K562 (cell line): Measurements from ENCODE around the gene ZNF324B. TPM values are rescaled to one million over a fixed set of nuclear protein-coding genes. Genes with fewer than 3 reads are reported as not detected.
A peak's percentile ranks its signal among the peaks of the same experiment; 100 is the strongest.

Experiments used
- ATAC-seq: fragments of 200-7000 bp; cut with Tn5 transposase; 3 replicates; pipeline ENCODE4 v1.9.1; 2020; ENCODE audit warnings: moderate library complexity
- Bru-seq: library from RNA; stranded (reverse); fragments of 400-500 nt; gene quantifications from one replicate; lab custom pipeline; 2021; lab: Mats Ljungman, UMichigan
- BruChase-seq, 2 experiments: library from RNA; stranded (reverse); fragments of 400-500 nt; gene quantifications; one replicate each; lab custom pipeline; 2021; lab: Mats Ljungman, UMichigan
- BruUV-seq: library from RNA; stranded (reverse); fragments of 400-500 nt; replicated peaks from 2 replicates; lab custom pipeline; 2021; lab: Mats Ljungman, UMichigan
- CTCF ChIA-PET: fragments of 300-600 bp; formaldehyde crosslinking; extraction: SDS; loops from one replicate; lab custom pipeline; 2021; ENCODE audit warnings: low intra/inter-chr PET ratio; lab: Yijun Ruan, JAX
- POLR2A ChIA-PET: fragments of 300-600, 350-650 bp; sonication (Branson Sonifier 250); formaldehyde crosslinking; extraction: SDS; loops from one replicate; lab custom pipeline; 2021; ENCODE audit warnings: antibody characterized with exemption, inconsistent platforms; lab: Yijun Ruan, JAX
- DNase-seq, 4 experiments: peaks; one replicate each; pipeline versions ENCODE4 v3.0.0 to v3.0.0-alpha.2; 2011 to 2018; ENCODE audit warnings: low spot score in 3 of 4, mixed read lengths in 3 of 4; ENCODE audit errors: extremely low read depth in 1 of 4
- FAIRE-seq: peaks from 2 replicates; lab custom pipeline; 2011; peaks lifted over from hg19 to GRCh38; lab: Jason Lieb, UNC
- H2AFZ ChIP-seq: 2 replicates; pipeline ENCODE4 v1.6.0; 2011; ENCODE audit warnings: low read depth, low read length, control low read depth, inconsistent platforms
- H3K27ac ChIP-seq: fragments of 200-600 bp; 3 replicates; pipeline ENCODE4 v1.8.0; 2011; ENCODE audit warnings: low read depth, mild to moderate bottlenecking, control low read depth, inconsistent platforms, low read length, moderate library complexity, mixed read lengths; ENCODE audit errors: extremely low read depth
- H3K27me3 ChIP-seq, 2 experiments: fragments of 300-600 bp in 1 of 2; 2 replicates in 1 of 2; 3 replicates in 1 of 2; pipeline versions ENCODE4 v1.6.0 to v1.8.0; 2011; ENCODE audit warnings: inconsistent platforms in 2 of 2, low read length in 2 of 2, mild to moderate bottlenecking in 1 of 2, mixed read lengths in 1 of 2, moderate library complexity in 1 of 2; ENCODE audit not compliant: control insufficient read depth in 2 of 2, insufficient read depth in 2 of 2
- H3K36me3 ChIP-seq: fragments of 300-600 bp; 3 replicates; pipeline ENCODE4 v1.8.0; 2011; ENCODE audit warnings: mild to moderate bottlenecking, low read length, inconsistent platforms; ENCODE audit not compliant: control insufficient read depth, insufficient read depth
- H3K4me1 ChIP-seq, 2 experiments: fragments of 200-600 bp in 1 of 2; replicated peaks in 1 of 2; 2 replicates in 1 of 2; 3 replicates in 1 of 2; pipeline versions ENCODE4 v1.5.1 to v1.8.0; 2011; ENCODE audit warnings: inconsistent platforms in 2 of 2, low read length in 2 of 2, mild to moderate bottlenecking in 1 of 2, mixed read lengths in 1 of 2, moderate library complexity in 1 of 2; ENCODE audit not compliant: control insufficient read depth in 2 of 2, insufficient read depth in 2 of 2
- H3K4me2 ChIP-seq: 2 replicates; pipeline ENCODE4 v1.6.1; 2011; ENCODE audit warnings: low read length, control low read depth, inconsistent platforms, mixed read lengths; ENCODE audit not compliant: insufficient read depth
- H3K4me3 ChIP-seq: fragments of 200-600 bp; sonication (generic), shearing (Covaris generic); 2 replicates; pipeline ENCODE4 v1.5.1; 2016; ENCODE audit warnings: control low read depth, inconsistent platforms
- H3K79me2 ChIP-seq: fragments of 200-600 bp; 3 replicates; pipeline ENCODE4 v1.8.0; 2011; ENCODE audit warnings: low read length, inconsistent platforms; ENCODE audit not compliant: control insufficient read depth, insufficient read depth
- H3K9ac ChIP-seq, 2 experiments: 2 replicates each; pipeline versions ENCODE4 v1.6.0 to v1.6.1; 2011; ENCODE audit warnings: low read depth in 2 of 2, low read length in 2 of 2, control low read depth in 1 of 2, inconsistent platforms in 1 of 2, mild to moderate bottlenecking in 1 of 2, mixed read lengths in 1 of 2; ENCODE audit not compliant: insufficient read depth in 1 of 2
- H3K9me1 ChIP-seq: one replicate; pipeline ENCODE4 v1.6.0; 2011; ENCODE audit warnings: inconsistent platforms, mild to moderate bottlenecking, low read length, moderate library complexity; ENCODE audit not compliant: control insufficient read depth, insufficient read depth
- H3K9me3 ChIP-seq: replicated peaks from 2 replicates; pipeline ENCODE4 v1.5.1; 2011; ENCODE audit warnings: low read depth, low read length, inconsistent platforms; ENCODE audit not compliant: control insufficient read depth, insufficient read depth
- H4K20me1 ChIP-seq: replicated peaks from 2 replicates; pipeline ENCODE4 v1.6.1; 2011; ENCODE audit warnings: low read length, inconsistent platforms, mixed read lengths; ENCODE audit not compliant: control insufficient read depth, insufficient read depth
- DMBX1 ChIP-seq: fragments of 250-450 bp; sonication (Bioruptor Pico); IDR thresholded peaks from 2 replicates; pipeline ENCODE4 v1.8.0; 2022; ENCODE audit warnings: inconsistent platforms, mild to moderate bottlenecking, moderate library complexity, borderline replicate concordance
- MNT ChIP-seq, 2 experiments: fragments of 450-650 bp; conservative IDR thresholded peaks; 2 replicates each; pipeline ENCODE4 v1.6.1; 2017; ENCODE audit warnings: mild to moderate bottlenecking in 2 of 2, moderate library complexity in 2 of 2
- MTA2 ChIP-seq: fragments of 450-650 bp; IDR thresholded peaks from 2 replicates; pipeline ENCODE4 v1.6.1; 2016; ENCODE audit warnings: low read depth
- NFYB ChIP-seq: IDR thresholded peaks from 2 replicates; pipeline ENCODE4 v1.6.1; 2011; ENCODE audit warnings: mild to moderate bottlenecking, moderate library complexity; ENCODE audit not compliant: insufficient read length; ENCODE audit errors: extremely low read depth
- PHF8 ChIP-seq: fragments of 200-600 bp; sonication (generic); IDR thresholded peaks from 2 replicates; pipeline ENCODE4 v1.6.1; 2012; ENCODE audit warnings: mixed run types, mild to moderate bottlenecking, inconsistent platforms, low read length, moderate library complexity, borderline replicate concordance
- TBP ChIP-seq: optimal IDR thresholded peaks from 2 replicates; pipeline ENCODE3; 2011; ENCODE audit warnings: low read depth, low read length, improper control_type of control experiment
- TGIF2 ChIP-seq: sonication (generic); formaldehyde crosslinking; IDR thresholded peaks from 2 replicates; pipeline ENCODE4 v1.8.1; 2022; ENCODE audit warnings: mild to moderate bottlenecking, missing genetic modification reagents, moderate library complexity
- U2AF1 ChIP-seq: fragments of 200-400 bp; formaldehyde crosslinking; optimal IDR thresholded peaks from 2 replicates; pipeline ENCODE3; 2017; ENCODE audit warnings: mild to moderate bottlenecking, low read depth, low read length, moderate library complexity
- XRCC5 ChIP-seq: fragments of 200-400 bp; formaldehyde crosslinking; IDR thresholded peaks from 2 replicates; pipeline ENCODE4 v1.6.1; 2017; ENCODE audit warnings: low read depth, mild to moderate bottlenecking, low read length
- YY1 ChIP-seq, 3 experiments: IDR thresholded peaks; 2 replicates each; pipeline ENCODE4 v1.6.1; 2011; ENCODE audit warnings: low read length in 2 of 3, mild to moderate bottlenecking in 2 of 3, moderate library complexity in 2 of 3, borderline replicate concordance in 1 of 3, control low read depth in 1 of 3, low read depth in 1 of 3; ENCODE audit not compliant: insufficient read depth in 3 of 3, insufficient replicate concordance in 2 of 3, control insufficient read depth in 1 of 3, insufficient read length in 1 of 3; ENCODE audit errors: extremely low read depth in 1 of 3
- ZNF444 ChIP-seq: fragments of 250-450 bp; sonication (Bioruptor Pico); IDR thresholded peaks from 2 replicates; pipeline ENCODE4 v1.4.0; 2020; ENCODE audit warnings: mild to moderate bottlenecking, moderate library complexity
- ZNF511 ChIP-seq: sonication (generic); formaldehyde crosslinking; IDR thresholded peaks from 2 replicates; pipeline ENCODE4 v1.8.0; 2022; ENCODE audit warnings: mild to moderate bottlenecking, missing genetic modification reagents
- WGBS: fragments of 100-300 bp; shearing (Covaris generic); methylation state at CpG from one replicate; pipeline ENCODE4 v1.1.6; 2016; ENCODE audit warnings: low coverage, mixed read lengths; ENCODE audit not compliant: insufficient coverage; ENCODE audit errors: missing lambda C conversion rate; 5-methylcytosine and 5-hydroxymethylcytosine counted together
- in situ Hi-C: fragments of 300-500 bp; cut with MboI; formaldehyde crosslinking; loops from 4 replicates; pipeline ENCODE4 v1.15.0; 2018; ENCODE audit warnings: inconsistent platforms, mixed read lengths
- intact Hi-C: fragments of 100-400 bp; cut with micrococcal nuclease; formaldehyde crosslinking; loops from 2 replicates; pipeline ENCODE4 v1.14.2; 2022
- long read RNA-seq, 3 experiments: library from polyadenylated mRNA in 2 of 3; library from RNA in 1 of 3; unstranded in 2 of 3; stranded (forward) in 1 of 3; transcript quantifications; one replicate each; pipeline ENCODE4 v2.0.0, GENCODE V29; 2019 to 2022
- polyA minus RNA-seq, 3 experiments: library from RNA; depleted of rRNA, polyadenylated mRNA; stranded (reverse); fragments of >200 nt; gene quantifications; 2 replicates each; pipeline ENCODE4 v1.2.3, GENCODE V29; 2011
- polyA plus RNA-seq, 8 experiments: library from polyadenylated mRNA; depleted of rRNA in 4 of 8; stranded (reverse) in 5 of 8; unstranded in 3 of 8; fragments of >200 nt; fragmentation: Nextera tagmentation in 2 of 8; fragmentation: Illumina TruSeq in 1 of 8; extraction: Ambion mirVana in 2 of 8; extraction: Trizol in 1 of 8; gene quantifications; 2 replicates each; pipeline versions ENCODE4 v1.2.1 to v1.2.3, GENCODE V29; 2011 to 2014; ENCODE audit warnings: inconsistent platforms in 1 of 8, missing spikeins in 1 of 8
- total RNA-seq, 7 experiments: library from RNA; depleted of rRNA in 6 of 7; stranded (reverse); fragments of >200 nt in 6 of 7; fragmentation: Illumina TruSeq in 2 of 7; extraction: Trizol in 2 of 7; gene quantifications; 2 replicates each; pipeline versions ENCODE4 v1.2.1 to v1.2.3, GENCODE V29; 2011 to 2021; ENCODE audit warnings: low replicate concordance in 1 of 7

ZNF324B gene
- total RNA-seq (2011; cell fraction: chromatin; rRNA removed; ENCODE audit: low replicate concordance) = 26.6 and 56.0 TPM in 2 replicates
- total RNA-seq (2011; cell fraction: nucleolus; rRNA removed) = 34.7 and 40.7 TPM in 2 replicates
- total RNA-seq (2011; cell fraction: nucleoplasm; rRNA removed) = 26.5 and 27.8 TPM in 2 replicates
- total RNA-seq (2014; rRNA removed) (12.5 and 13.5 TPM in 2 replicates), total RNA-seq (2014; rRNA removed; fragmentation: Illumina TruSeq; extraction: Trizol) (5.8 and 7.5 TPM in 2 replicates), total RNA-seq (2015; rRNA removed; fragmentation: Illumina TruSeq; extraction: Trizol) (9.1 and 9.3 TPM in 2 replicates), total RNA-seq (2021) (12.6 and 13.2 TPM in 2 replicates), polyA plus RNA-seq (2011; rRNA removed) (3.5 and 4.7 TPM in 2 replicates), polyA plus RNA-seq (2014; fragmentation: Illumina TruSeq; extraction: Trizol) (4.9 TPM in 2 replicates), polyA plus RNA-seq (2014; fragmentation: Nextera tagmentation; extraction: Ambion mirVana) (under 1 TPM; 0.20 to 0.25 TPM), polyA plus RNA-seq (2014; rRNA removed) (5.7 and 6.2 TPM in 2 replicates), polyA minus RNA-seq (2011; rRNA and poly(A)+ RNA removed) (7.6 and 16.2 TPM in 2 replicates), Bru-seq, nascent RNA (percentile 63 among the genes with signal in this experiment), BruChase-seq, experiment 1, labeled RNA remaining after a 2-hour chase (percentile 57 among the genes with signal in this experiment), BruChase-seq, experiment 2, labeled RNA remaining after a 6-hour chase (percentile 56 among the genes with signal in this experiment)
- polyA plus RNA-seq (2011; cell fraction: cytosol; rRNA removed) = 3.6 and 10.2 TPM in 2 replicates
- polyA plus RNA-seq (2011; cell fraction: nucleus; rRNA removed) = 4.1 and 9.0 TPM in 2 replicates
- polyA plus RNA-seq (2012) = 4.5 and 6.6 TPM in 2 replicates
- polyA minus RNA-seq (2011; cell fraction: cytosol; rRNA and poly(A)+ RNA removed) = 8.3 and 11.9 TPM in 2 replicates
- polyA minus RNA-seq (2011; cell fraction: nucleus; rRNA and poly(A)+ RNA removed) = 7.8 and 12.2 TPM in 2 replicates
- long read RNA-seq, experiment 1, partial matches to known transcripts = 6 of 10 reads
- long read RNA-seq, experiment 1, other reads (novel, unspliced or antisense) = 2 of 10 reads
- long read RNA-seq, experiment 2, partial matches to known transcripts = 0 of 6 reads
- long read RNA-seq, experiment 2, other reads (novel, unspliced or antisense) = 3 of 6 reads
- long read RNA-seq, experiment 3, partial matches to known transcripts = 0 of 1 reads
- long read RNA-seq, experiment 3, other reads (novel, unspliced or antisense) = 1 of 1 reads

GRCh38 chr19:58451358-58452101 lies at the start of gene ZNF324B:
Gene ZNF324B (plus strand): TSS chr19:58451622. CDS start chr19:58453702, 2,080 bp downstream.
- Histone ChIP-seq H2AFZ (peak within 1 kb of the TSS; percentile 93), H4K20me1 (no peaks in the 10 kb centered on the region), H3K9me3 (peaks cover 15% of the 10 kb centered on the region), H3K4me2 (peak within 1 kb of the TSS; percentile 90), H3K9me1 (no peaks in the 10 kb centered on the region), H3K9ac (peak within 1 kb of the TSS; percentile 64 to 96; a peak in 3 of 4 replicates), H3K4me1 (peaks cover 4 to 15% of the 10 kb centered on the region in 2 experiments; a peak in 4 of 5 replicates), H3K27me3 (no peaks in the 10 kb centered on the region), H3K79me2 (peaks cover 8% of the 10 kb centered on the region; the same call in 2 of the 3 replicates), H3K4me3 (peak within 1 kb of the TSS; percentile 84), H3K27ac (peak within 1 kb of the TSS; percentile 64), H3K36me3 (peaks cover 21% of the 10 kb centered on the region; the same call in 1 of the 3 replicates)
- no TSS peak for BruUV-seq
- in situ Hi-C loops (no loop called here), intact Hi-C loops (no loop called here)
- ChIA-PET POLR2A (interaction anchor here (0.5 to 1.2 kb wide), 8 partner anchors 9 to 173 kb away, joined by 3 to 6 read pairs (median 4); partner anchors contain the start of genes ZNF324 and ZNF8), CTCF (no interaction called here)
- under 1% methylated on average over 55 of the region's 79 CpGs for WGBS
- peak; percentile 99 for ATAC-seq
- DNase-seq = peak; percentile 93 to 98 (median 95)
- peak; percentile 99 for FAIRE-seq
- no peak for TF ChIP-seq MTA2
- peak; percentile 68 for TF ChIP-seq NFYB
- peak; percentile 72; the same call in 1 of the 2 replicates for TF ChIP-seq ZNF511 (CRISPR knock-in tag)
- peak; percentile 87 to 93 for TF ChIP-seq MNT (conservative IDR thresholded peaks at IDR 0.05)
- no peak for TF ChIP-seq TGIF2 (CRISPR knock-in tag)
- no peak for TF ChIP-seq ZNF444 (CRISPR knock-in tag)
- peak; percentile 44 for TF ChIP-seq TBP
- no peak for TF ChIP-seq DMBX1
- peak; percentile 67; the same call in 1 of the 2 replicates for TF ChIP-seq PHF8
- peak in 2 of 3 experiments; percentile 75 to 85 for TF ChIP-seq YY1 (IDR thresholded peaks at IDR 0.05; ENCODE audit: borderline replicate concordance in 1 of 3, control insufficient read depth in 1 of 3, extremely low read depth in 1 of 3, insufficient read depth in 3 of 3, insufficient read length in 1 of 3, insufficient replicate concordance in 2 of 3, low read depth in 1 of 3, low read length in 2 of 3)
- TF ChIP-seq XRCC5 = no peak
- peak; percentile 82 for TF ChIP-seq U2AF1
